Measurements from ENCODE around the gene AKAP6.

Gene AKAP6

GRCh38 chr14:32329146-32329545, at the start of gene AKAP6:
TSS of gene AKAP6 (plus strand) at chr14:32329298. CDS start at chr14:32433494, 104,196 bp downstream.
- FAIRE-seq (no peak), DNase-seq (ENCODE audit: extremely low spot score, insufficient read length, low read depth) (no peak)

- DNase-seq (ENCODE audit: extremely low spot score, insufficient read length, low read depth) (no peak), FAIRE-seq (no peak)
Observed at GRCh38 chr14:32286602-32287001, 42.5 kb upstream of the AKAP6 start.

- FAIRE-seq = no peak
- no peak for DNase-seq (ENCODE audit: extremely low spot score, insufficient read length, low read depth)
Observed at GRCh38 chr14:32296366-32296765, 32.7 kb upstream of the AKAP6 start.

GRCh38 chr14:32298346-32298745, 30.8 kb upstream of the AKAP6 start:
- no peak for DNase-seq (ENCODE audit: extremely low spot score, insufficient read length, low read depth)
- FAIRE-seq = no peak

GRCh38 chr14:32300136-32300535, 29.0 kb upstream of the AKAP6 start:
- DNase-seq (ENCODE audit: extremely low spot score, insufficient read length, low read depth) (no peak), FAIRE-seq (no peak)

GRCh38 chr14:32303865-32304264, 25.2 kb upstream of the AKAP6 start:
- no peak for FAIRE-seq
- no peak for DNase-seq (ENCODE audit: extremely low spot score, insufficient read length, low read depth)

GRCh38 chr14:32304296-32304695, 24.8 kb upstream of the AKAP6 start:
- FAIRE-seq (no peak), DNase-seq (ENCODE audit: extremely low spot score, insufficient read length, low read depth) (no peak)

- no peak for FAIRE-seq
- DNase-seq (ENCODE audit: extremely low spot score, insufficient read length, low read depth) = no peak
Observed at GRCh38 chr14:32306549-32306948, 22.5 kb upstream of the AKAP6 start.

- FAIRE-seq = no peak
Observed at GRCh38 chr14:32307881-32308582, 21.1 kb upstream of the AKAP6 start.

GRCh38 chr14:32310876-32311275, 18.2 kb upstream of the AKAP6 start:
- no peak for FAIRE-seq
- no peak for DNase-seq (ENCODE audit: extremely low spot score, insufficient read length, low read depth)

More at GRCh38 chr14:32307881-32308582, 21.1 kb upstream of the AKAP6 start:
- no peak for DNase-seq (ENCODE audit: extremely low spot score, insufficient read length, low read depth)

GRCh38 chr14:32311294-32312009, 17.6 kb upstream of the AKAP6 start:
- no peak for DNase-seq (ENCODE audit: extremely low spot score, insufficient read length, low read depth)
- no peak for FAIRE-seq

GRCh38 chr14:32312010-32312331, 17.1 kb upstream of the AKAP6 start:
- DNase-seq (ENCODE audit: extremely low spot score, insufficient read length, low read depth) (no peak), FAIRE-seq (no peak)

GRCh38 chr14:32313844-32314376, 15.2 kb upstream of the AKAP6 start:
- DNase-seq (ENCODE audit: extremely low spot score, insufficient read length, low read depth) = no peak

GRCh38 chr14:32318087-32318795, 10.9 kb upstream of the AKAP6 start:
- FAIRE-seq (no peak), DNase-seq (ENCODE audit: extremely low spot score, insufficient read length, low read depth) (no peak)

More at GRCh38 chr14:32313844-32314376, 15.2 kb upstream of the AKAP6 start:
- no peak for FAIRE-seq

- DNase-seq (ENCODE audit: extremely low spot score, insufficient read length, low read depth) (no peak), FAIRE-seq (no peak)
Observed at GRCh38 chr14:32319368-32320049, 9.6 kb upstream of the AKAP6 start.

- FAIRE-seq (no peak), DNase-seq (ENCODE audit: extremely low spot score, insufficient read length, low read depth) (no peak)
Observed at GRCh38 chr14:32324601-32325000, 4.5 kb upstream of the AKAP6 start.

GRCh38 chr14:32327255-32327961, 1.7 kb upstream of the AKAP6 start:
- DNase-seq (ENCODE audit: extremely low spot score, insufficient read length, low read depth) = no peak

GRCh38 chr14:32329690-32330285, 690 bp downstream of the AKAP6 start:
- no peak for DNase-seq (ENCODE audit: extremely low spot score, insufficient read length, low read depth)
- no peak for FAIRE-seq

More at GRCh38 chr14:32327255-32327961, 1.7 kb upstream of the AKAP6 start:
- FAIRE-seq = no peak
